ENCODE results near the gene ATP5F1E.

The ATP5F1E gene

GRCh38 chr20:58992911-58993310 is 39.2 kb downstream of the ATP5F1E start (continued):
- TF ChIP-seq SP2 (tag by site-specific recombination; IDR thresholded peaks at IDR 0.05) (no peak), ZNF266 (tag by site-specific recombination; IDR thresholded peaks at IDR 0.05; ENCODE audit: low read depth) (no peak), ZNF292 (tag by site-specific recombination; IDR thresholded peaks at IDR 0.05; ENCODE audit: borderline replicate concordance, low read depth) (no peak)

GRCh38 chr20:58991715-58992114 is 40.4 kb downstream of the ATP5F1E start:
- POLR2A ChIA-PET = no interaction called here
- no peak overlapping the region for H3K4me3 ChIP-seq (ENCODE audit: low read depth, low read length)
- peaks cover 23 to 100% of the 10 kb centered on the region in 2 experiments; a peak in 2 of 3 replicates for H3K36me3 ChIP-seq (ENCODE audit: control insufficient read depth in 2 of 2, insufficient read depth in 1 of 2, low read length in 2 of 2)
- CTCF ChIA-PET = no interaction called here
- no peak overlapping the region for H3K27ac ChIP-seq (ENCODE audit: extremely low read depth, low read depth, low read length)
- H3K4me1 ChIP-seq (ENCODE audit: control insufficient read depth, insufficient read depth, low read length) = no peaks in the 10 kb centered on the region
- no peaks in the 10 kb centered on the region for H3K9me3 ChIP-seq (ENCODE audit: control insufficient read depth, insufficient read depth, low read depth, low read length)
- TF ChIP-seq ZNF558 (tag by site-specific recombination; IDR thresholded peaks at IDR 0.05) (no peak), ZNF341 (tag by site-specific recombination; IDR thresholded peaks at IDR 0.05; ENCODE audit: low read depth) (no peak), ZNF394 (tag by site-specific recombination; IDR thresholded peaks at IDR 0.05; ENCODE audit: borderline replicate concordance) (no peak), ZNF280C (tag by site-specific recombination; IDR thresholded peaks at IDR 0.05) (no peak), ZNF704 (tag by site-specific recombination; IDR thresholded peaks at IDR 0.05) (no peak), ZNF76 (tag by site-specific recombination; IDR thresholded peaks at IDR 0.05; ENCODE audit: borderline replicate concordance, low read depth) (no peak), SCRT2 (tag by site-specific recombination; IDR thresholded peaks at IDR 0.05) (no peak), ZNF585B (tag by site-specific recombination; IDR thresholded peaks at IDR 0.05) (no peak), SETDB1 (IDR thresholded peaks at IDR 0.05; ENCODE audit: insufficient read length, low read length) (no peak), KLF10 (tag by site-specific recombination; IDR thresholded peaks at IDR 0.05) (no peak), KLF7 (tag by site-specific recombination; IDR thresholded peaks at IDR 0.05; ENCODE audit: borderline replicate concordance) (no peak), HOXD13 (CRISPR knock-in tag; IDR thresholded peaks at IDR 0.05; ENCODE audit: borderline replicate concordance) (no peak), ZNF138 (tag by site-specific recombination; IDR thresholded peaks at IDR 0.05; ENCODE audit: borderline replicate concordance) (no peak)

- ChIA-PET CTCF (interaction anchor here (0.6 to 1.1 kb wide), 2 partner anchors 10 to 121 kb away, joined by 3 to 5 read pairs; no protein-coding TSS in a partner anchor), POLR2A (no interaction called here)
- H3K36me3 ChIP-seq (ENCODE audit: control insufficient read depth in 2 of 2, insufficient read depth in 1 of 2, low read length in 2 of 2) = peaks cover 28 to 100% of the 10 kb centered on the region in 2 experiments; a peak in 2 of 3 replicates
- no peaks in the 10 kb centered on the region for H3K4me1 ChIP-seq (ENCODE audit: control insufficient read depth, insufficient read depth, low read length)
- no peak overlapping the region for H3K4me3 ChIP-seq (ENCODE audit: low read depth, low read length)
- no peaks in the 10 kb centered on the region for H3K9me3 ChIP-seq (ENCODE audit: control insufficient read depth, insufficient read depth, low read depth, low read length)
- H3K27ac ChIP-seq (ENCODE audit: extremely low read depth, low read depth, low read length) = no peak overlapping the region
- TF ChIP-seq GLI4 (tag by site-specific recombination; IDR thresholded peaks at IDR 0.05) = no peak
- TF ChIP-seq EGR2 (tag by site-specific recombination; IDR thresholded peaks at IDR 0.05; ENCODE audit: low read depth) = no peak
- TF ChIP-seq ZNF529 (tag by site-specific recombination; IDR thresholded peaks at IDR 0.05; ENCODE audit: insufficient replicate concordance) = no peak
- no peak for TF ChIP-seq ZNF514 (tag by site-specific recombination; IDR thresholded peaks at IDR 0.05)
- no peak for TF ChIP-seq ZNF701 (tag by site-specific recombination; IDR thresholded peaks at IDR 0.05)
- TF ChIP-seq ZNF518A (tag by site-specific recombination; conservative IDR thresholded peaks at IDR 0.05; ENCODE audit: low read depth) = no peak
- TF ChIP-seq HOXA7 (CRISPR knock-in tag; IDR thresholded peaks at IDR 0.05; ENCODE audit: borderline replicate concordance) = no peak
- TF ChIP-seq ZNF324 (tag by site-specific recombination; IDR thresholded peaks at IDR 0.05) = no peak
- TF ChIP-seq WT1 (tag by site-specific recombination; IDR thresholded peaks at IDR 0.05) = no peak
- TF ChIP-seq ZNF174 (tag by site-specific recombination; IDR thresholded peaks at IDR 0.05) = no peak
Measured at GRCh38 chr20:58990651-58991445, 41.3 kb downstream of the ATP5F1E start.

All from HEK293 (cell line).